PFSK-1 (cell line): Measurements from ENCODE around the gene GALNT18.

ENCODE experiments used
- FOXP2 ChIP-seq: optimal IDR thresholded peaks from 2 replicates; pipeline ENCODE3; 2011; ENCODE audit warnings: borderline replicate concordance, control low read depth, inconsistent platforms; ENCODE audit not compliant: insufficient read depth; ENCODE audit errors: extremely low read length, extremely low read depth
- POLR2AphosphoS5 ChIP-seq: IDR thresholded peaks from 2 replicates; pipeline ENCODE4 v1.6.1; 2012; ENCODE audit warnings: low read depth, mild to moderate bottlenecking, control low read depth, low read length, moderate library complexity
- SIN3A ChIP-seq: IDR thresholded peaks from 2 replicates; pipeline ENCODE4 v1.6.1; 2012; ENCODE audit warnings: mild to moderate bottlenecking, low read length, moderate library complexity, borderline replicate concordance; ENCODE audit not compliant: insufficient read depth
- TAF1 ChIP-seq: IDR thresholded peaks from 2 replicates; pipeline ENCODE4 v1.6.1; 2012; ENCODE audit warnings: low read length, control low read depth, borderline replicate concordance; ENCODE audit not compliant: insufficient read depth
- TF ChIP-seq, protein P1 (sequence below), 2 experiments: IDR thresholded peaks; 2 replicates each; pipeline versions ENCODE4 v1.6.1 to v1.8.0; 2011 to 2012; ENCODE audit warnings: low read depth in 2 of 2, low read length in 2 of 2, control low read depth in 1 of 2, inconsistent platforms in 1 of 2, mild to moderate bottlenecking in 1 of 2, moderate library complexity in 1 of 2; ENCODE audit not compliant: insufficient read depth in 1 of 2

GALNT18 gene

GRCh38 chr11:11640996-11641395 is 19.2 kb upstream of the GALNT18 start:
- TF ChIP-seq FOXP2 (no peak), TAF1 (no peak), SIN3A (no peak), POLR2AphosphoS5 (no peak)
- TF ChIP-seq, protein P1, sequence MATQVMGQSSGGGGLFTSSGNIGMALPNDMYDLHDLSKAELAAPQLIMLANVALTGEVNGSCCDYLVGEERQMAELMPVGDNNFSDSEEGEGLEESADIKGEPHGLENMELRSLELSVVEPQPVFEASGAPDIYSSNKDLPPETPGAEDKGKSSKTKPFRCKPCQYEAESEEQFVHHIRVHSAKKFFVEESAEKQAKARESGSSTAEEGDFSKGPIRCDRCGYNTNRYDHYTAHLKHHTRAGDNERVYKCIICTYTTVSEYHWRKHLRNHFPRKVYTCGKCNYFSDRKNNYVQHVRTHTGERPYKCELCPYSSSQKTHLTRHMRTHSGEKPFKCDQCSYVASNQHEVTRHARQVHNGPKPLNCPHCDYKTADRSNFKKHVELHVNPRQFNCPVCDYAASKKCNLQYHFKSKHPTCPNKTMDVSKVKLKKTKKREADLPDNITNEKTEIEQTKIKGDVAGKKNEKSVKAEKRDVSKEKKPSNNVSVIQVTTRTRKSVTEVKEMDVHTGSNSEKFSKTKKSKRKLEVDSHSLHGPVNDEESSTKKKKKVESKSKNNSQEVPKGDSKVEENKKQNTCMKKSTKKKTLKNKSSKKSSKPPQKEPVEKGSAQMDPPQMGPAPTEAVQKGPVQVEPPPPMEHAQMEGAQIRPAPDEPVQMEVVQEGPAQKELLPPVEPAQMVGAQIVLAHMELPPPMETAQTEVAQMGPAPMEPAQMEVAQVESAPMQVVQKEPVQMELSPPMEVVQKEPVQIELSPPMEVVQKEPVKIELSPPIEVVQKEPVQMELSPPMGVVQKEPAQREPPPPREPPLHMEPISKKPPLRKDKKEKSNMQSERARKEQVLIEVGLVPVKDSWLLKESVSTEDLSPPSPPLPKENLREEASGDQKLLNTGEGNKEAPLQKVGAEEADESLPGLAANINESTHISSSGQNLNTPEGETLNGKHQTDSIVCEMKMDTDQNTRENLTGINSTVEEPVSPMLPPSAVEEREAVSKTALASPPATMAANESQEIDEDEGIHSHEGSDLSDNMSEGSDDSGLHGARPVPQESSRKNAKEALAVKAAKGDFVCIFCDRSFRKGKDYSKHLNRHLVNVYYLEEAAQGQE (IDR thresholded peaks at IDR 0.05; ENCODE audit: insufficient read depth in 1 of 2, low read depth in 2 of 2, low read length in 2 of 2) = no peak

DNA sequence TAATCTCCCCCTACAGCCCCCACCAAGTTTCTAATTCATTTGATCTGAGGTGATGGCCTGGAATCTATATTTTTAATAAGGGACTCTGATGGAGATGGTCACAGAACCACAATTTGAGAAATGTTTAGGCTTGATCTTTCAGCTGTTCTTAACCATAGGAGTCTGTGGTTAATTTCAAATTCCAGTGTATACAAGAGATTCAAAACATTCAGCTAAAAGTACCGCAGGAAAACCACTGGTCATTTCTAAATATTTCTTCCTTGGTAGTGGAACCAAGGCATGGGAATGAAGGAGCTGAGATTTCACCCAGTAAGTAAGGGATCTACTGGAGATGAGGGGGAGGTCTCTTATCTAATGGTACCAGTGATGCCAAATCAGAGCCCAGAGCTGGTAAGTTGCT is 18.3 kb upstream of the GALNT18 start:
- no peak for TF ChIP-seq FOXP2
- TF ChIP-seq TAF1 = no peak
- TF ChIP-seq, protein P1 (IDR thresholded peaks at IDR 0.05; ENCODE audit: insufficient read depth in 1 of 2, low read depth in 2 of 2, low read length in 2 of 2) = no peak
- no peak for TF ChIP-seq POLR2AphosphoS5
- TF ChIP-seq SIN3A = no peak

- TF ChIP-seq POLR2AphosphoS5 = no peak
- TF ChIP-seq TAF1 = no peak
- TF ChIP-seq, protein P1 (IDR thresholded peaks at IDR 0.05; ENCODE audit: insufficient read depth in 1 of 2, low read depth in 2 of 2, low read length in 2 of 2) = no peak
- no peak for TF ChIP-seq SIN3A
- no peak for TF ChIP-seq FOXP2
Measured at GRCh38 chr11:11636671-11637070, 14.9 kb upstream of the GALNT18 start.

GRCh38 chr11:11635443-11635842 is 13.6 kb upstream of the GALNT18 start:
- TF ChIP-seq FOXP2 (no peak), TAF1 (no peak)

DNA sequence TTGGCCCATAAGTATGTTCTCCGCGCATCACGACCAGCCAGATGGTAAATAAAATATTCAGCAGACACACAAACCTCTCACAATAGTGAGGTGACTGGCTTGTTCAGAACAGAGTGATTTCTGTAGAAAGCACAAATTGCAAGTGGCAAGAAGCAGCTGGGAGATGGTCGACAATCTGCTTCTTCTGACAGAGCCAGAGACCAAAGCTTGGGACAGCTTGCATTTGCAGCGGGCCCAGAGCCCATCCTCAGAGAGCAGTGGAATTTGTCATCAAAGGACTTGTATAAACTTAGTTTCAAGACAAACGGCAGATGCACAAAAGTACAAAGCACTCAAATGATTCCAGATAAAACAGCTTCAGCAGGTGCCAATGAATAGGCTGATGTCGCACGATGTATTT is 7.6 kb upstream of the GALNT18 start:
- no peak for TF ChIP-seq FOXP2

- TF ChIP-seq FOXP2 (no peak), POLR2AphosphoS5 (no peak), SIN3A (no peak), TAF1 (no peak)
- TF ChIP-seq, protein P1 (IDR thresholded peaks at IDR 0.05; ENCODE audit: insufficient read depth in 1 of 2, low read depth in 2 of 2, low read length in 2 of 2) = no peak
Measured at GRCh38 chr11:11628651-11629050, 6.8 kb upstream of the GALNT18 start.
